HG03354 (cell line): ENCODE results near the gene TSHZ2.
"Not testable (repeated sequence)": the region's sequence is repeated elsewhere in the genome, so short reads cannot be mapped to it uniquely, and the experiment has no call there.

Experiments
- ATAC-seq: cut with Tn5 transposase; IDR thresholded peaks from one replicate; pipeline ENCODE4 v1.9.1; 2021; ENCODE audit warnings: mild to moderate bottlenecking; ENCODE audit not compliant: unreplicated experiment, poor library complexity, severe bottlenecking

The TSHZ2 gene

DNA sequence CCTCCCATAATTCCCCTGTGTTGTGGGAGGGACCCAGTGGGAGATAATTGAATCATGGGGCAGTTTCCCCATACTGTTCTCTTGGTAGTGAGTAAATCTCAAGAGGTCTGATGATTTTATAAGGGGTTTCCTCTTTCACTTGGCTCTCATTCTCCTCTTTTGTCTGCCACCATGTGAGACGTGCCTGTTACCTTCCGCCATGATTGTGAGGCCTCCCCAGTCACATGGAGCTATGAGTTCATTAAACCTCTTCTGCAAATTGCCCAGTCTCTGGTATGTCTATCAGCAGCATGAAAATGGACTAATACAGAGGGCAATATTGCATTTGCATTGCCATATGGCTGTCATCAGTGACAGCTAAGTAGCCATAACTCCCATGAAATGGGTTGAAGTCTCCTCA, 558.3 kb downstream of the TSHZ2 start:
- ATAC-seq = no peak

DNA sequence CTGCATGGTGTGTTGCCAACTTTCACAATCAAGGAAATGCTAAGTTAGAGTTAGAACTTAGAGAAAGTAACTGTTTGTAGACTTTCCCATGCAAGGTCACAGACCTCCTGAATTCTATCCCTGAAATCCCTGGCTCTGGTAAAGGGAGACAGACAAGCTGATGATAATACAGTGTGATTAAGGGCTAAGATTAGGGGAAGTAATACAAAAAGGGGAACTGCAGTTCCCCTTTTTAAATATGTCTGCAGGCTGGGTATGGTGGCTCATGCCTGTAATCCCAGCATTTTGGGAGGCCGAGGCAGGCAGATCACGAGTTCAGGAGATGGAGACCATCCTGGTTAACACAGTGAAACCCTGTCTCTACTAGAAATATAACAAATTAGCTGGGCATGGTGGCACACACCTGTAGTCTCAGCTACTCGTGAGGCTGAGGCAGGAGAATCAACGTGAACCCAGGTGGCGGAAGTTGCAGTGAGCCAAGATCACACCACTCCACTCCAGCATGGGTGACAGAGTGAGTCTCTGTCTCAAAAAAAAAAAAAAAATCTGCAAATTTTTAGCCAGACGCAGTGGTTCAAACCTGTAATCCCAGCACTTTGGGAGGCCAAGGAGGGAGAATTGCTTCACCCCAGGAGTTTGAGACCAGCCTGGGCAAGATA, 560.6 kb downstream of the TSHZ2 start:
- not testable (repeated sequence) for ATAC-seq

DNA sequence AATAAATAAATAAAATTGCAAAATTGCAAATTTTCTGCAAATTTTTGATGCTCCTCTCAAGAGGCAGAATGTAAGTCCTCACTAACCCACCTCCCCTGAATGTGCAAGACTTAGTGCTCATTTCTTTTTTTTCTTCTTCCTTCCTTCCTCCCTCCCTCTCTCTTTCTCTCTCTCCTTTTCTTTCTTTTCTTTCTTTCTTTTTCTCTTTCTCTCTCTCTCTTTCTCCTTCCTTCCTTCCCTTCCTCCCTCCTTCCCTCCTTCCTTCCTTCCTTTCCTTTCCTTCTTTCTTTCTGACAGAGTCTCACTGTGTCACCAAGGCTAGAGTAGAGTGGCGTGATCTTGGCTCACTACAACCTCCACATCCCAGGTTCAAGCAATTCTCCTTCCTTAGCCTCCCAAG, 561.3 kb downstream of the TSHZ2 start:
- ATAC-seq = no peak

DNA sequence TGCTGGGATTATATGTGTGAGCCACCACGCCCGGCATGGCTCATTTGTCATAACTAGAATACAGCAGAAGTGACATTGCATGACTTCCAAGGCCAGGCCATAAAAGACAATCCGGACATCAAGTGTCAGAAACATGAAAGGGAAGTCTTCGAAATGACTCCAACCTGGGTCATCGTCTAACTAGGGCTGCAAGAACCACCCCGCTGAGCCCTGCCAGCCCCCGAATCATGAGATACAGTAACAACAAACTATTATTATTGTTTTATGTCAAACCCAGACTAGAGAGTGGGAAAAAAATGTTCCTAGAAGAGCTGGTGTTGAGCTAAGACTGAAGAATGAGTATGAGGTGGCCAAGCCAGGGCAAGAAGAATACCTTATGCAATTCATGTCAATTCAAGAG, 561.9 kb downstream of the TSHZ2 start:
- ATAC-seq = no peak

DNA sequence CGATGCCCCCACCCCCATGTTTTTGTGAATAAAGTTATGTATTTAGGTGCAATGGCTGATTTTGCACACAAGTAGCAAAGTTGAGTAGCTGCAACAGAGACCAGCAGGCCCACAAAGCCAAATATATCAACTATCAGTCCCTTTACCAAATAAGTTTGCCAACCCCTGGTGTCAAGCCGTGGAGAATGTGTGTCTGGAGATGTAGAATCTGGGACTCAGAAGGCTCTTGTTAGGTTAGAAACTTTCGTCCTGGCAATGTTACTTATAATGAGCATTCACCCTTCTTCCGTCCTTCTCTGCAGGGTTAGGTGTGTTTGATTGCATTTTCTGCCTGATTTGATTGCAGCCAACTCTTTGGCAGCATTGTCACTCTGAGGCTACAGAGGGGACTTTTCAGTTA, 563.7 kb downstream of the TSHZ2 start:
- ATAC-seq = no peak

DNA sequence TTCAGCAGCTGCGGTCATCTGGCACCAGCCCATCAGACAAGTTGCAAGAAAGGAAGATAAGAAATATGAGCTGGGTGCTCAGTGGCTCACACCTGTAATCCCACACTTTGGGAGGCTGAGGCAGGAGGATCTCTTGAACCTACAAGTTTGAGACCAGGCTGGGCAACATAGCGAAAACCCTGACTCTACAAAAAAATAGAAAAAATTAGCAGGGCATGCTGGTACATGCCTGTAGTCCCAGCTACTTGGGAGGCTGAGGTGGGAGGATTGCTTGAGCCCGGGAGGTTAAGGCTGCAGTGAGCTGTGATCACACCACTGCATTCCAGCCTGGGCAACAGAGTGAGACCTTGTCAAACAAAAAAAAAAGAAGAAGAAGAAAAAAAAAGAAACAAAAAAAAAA, 564.2 kb downstream of the TSHZ2 start:
- not testable (repeated sequence) for ATAC-seq

DNA sequence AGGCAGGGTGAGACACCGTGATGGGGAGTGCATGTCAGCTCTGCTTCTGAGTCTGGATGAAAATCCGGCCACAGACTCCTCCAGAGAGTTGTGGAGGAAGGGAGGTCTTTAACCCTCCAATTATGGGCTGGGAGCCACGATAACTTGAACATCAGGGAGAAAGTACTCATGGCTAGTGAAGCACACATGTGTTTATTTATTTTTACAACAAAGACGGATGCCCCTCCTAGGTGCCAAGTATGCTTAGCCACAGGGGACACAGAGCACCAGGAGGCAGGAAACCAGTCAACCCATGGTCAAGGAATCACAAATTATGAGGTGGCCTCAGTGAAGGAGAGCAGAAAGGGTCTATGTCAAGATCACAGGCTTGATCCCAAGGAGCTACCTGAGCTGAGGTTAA, 567.4 kb downstream of the TSHZ2 start:
- no peak for ATAC-seq
